ENCODE measurements around the gene KCNH1. TPM values are rescaled to one million over a fixed set of nuclear protein-coding genes. Genes with fewer than 3 reads are reported as not detected.

The KCNH1 gene
- total and polyA plus RNA-seq, 2 of the 4 experiments (the other 2 are of a cell fraction): 0.27 to 0.54 TPM

- no peak for TF ChIP-seq USF2 (IDR thresholded peaks at IDR 0.05; ENCODE audit: low read depth, low read length)
- Histone ChIP-seq H3K27ac (ENCODE audit: insufficient read depth, low read length) (no peak overlapping the region), H2AFZ (replicated peaks; ENCODE audit: low read length, poor library complexity) (no peak overlapping the region), H4K20me1 (ENCODE audit: insufficient read depth, low read length) (no peaks in the 10 kb centered on the region), H3K79me1 (ENCODE audit: low read depth in 1 of 2, low read length in 2 of 2) (no peaks in the 10 kb centered on the region), H2AK9ac (replicated peaks; ENCODE audit: low read depth, low read length, poor library complexity) (no peak overlapping the region), H2BK20ac (ENCODE audit: low read depth, low read length) (no peak overlapping the region), H3K36me3 (ENCODE audit: control insufficient read depth, insufficient read depth, low read length) (no peaks in the 10 kb centered on the region), H2AK5ac (ENCODE audit: low read depth, low read length) (no peak overlapping the region), H3K9me1 (ENCODE audit: insufficient read depth, low read length) (no peaks in the 10 kb centered on the region), H3K4me1 (ENCODE audit: control insufficient read depth, insufficient read depth, low read length) (no peaks in the 10 kb centered on the region), H3K27me3 (ENCODE audit: control insufficient read depth, insufficient read depth, low read length) (no peaks in the 10 kb centered on the region), H4K5ac (ENCODE audit: low read depth, low read length) (no peak overlapping the region), H3K23ac (ENCODE audit: low read depth, low read length) (no peak overlapping the region), H2BK120ac (ENCODE audit: low read depth, low read length) (no peak overlapping the region), H3K18ac (ENCODE audit: low read depth, low read length) (no peak overlapping the region), H3K4me3 (ENCODE audit: insufficient read depth, low read depth, low read length) (no peak overlapping the region), H4K91ac (ENCODE audit: insufficient read depth, low read depth, low read length) (no peak overlapping the region), H3K9me3 (ENCODE audit: control insufficient read depth, insufficient read depth, low read length) (no peaks in the 10 kb centered on the region; the same call in none of the 2 replicates), H2BK5ac (ENCODE audit: low read depth, low read length, poor library complexity, severe bottlenecking) (no peak overlapping the region), H2BK15ac (ENCODE audit: low read depth, low read length) (no peak overlapping the region), H3K4me2 (ENCODE audit: low read depth, low read length) (no peak overlapping the region), H4K8ac (ENCODE audit: low read depth in 2 of 2, low read length in 2 of 2) (no peak overlapping the region), H3K9ac (ENCODE audit: low read depth, low read length) (no peak overlapping the region), H3K14ac (replicated peaks; ENCODE audit: low read depth, low read length) (no peak overlapping the region), H3K56ac (ENCODE audit: extremely low read depth, insufficient read depth, low read length) (no peak overlapping the region), H3K4ac (ENCODE audit: low read depth, low read length) (no peak overlapping the region)
- POLR2A ChIA-PET (ENCODE audit: unreplicated experiment): no interaction called here
- WGBS, 2 experiments (ENCODE audit: extremely low coverage in 2 of 2, insufficient read length in 1 of 2): 71% methylated on average over 2 of the region's 6 CpGs; no CpG with 5 or more reads in 1 of the 2 experiments
- ATAC-seq (ENCODE audit: low read depth) (no peak), DNase-seq (no peak)
- CTCF ChIA-PET: interaction anchor here (1.6 kb wide), 1 partner anchor 218 kb away, joined by 3 read pairs; the partner anchor contains the start of gene KCNH1
- no TSS peak for BruUV-seq (replicated peaks)
- dilution Hi-C loops (cut with HindIII; ENCODE audit: low sequenced_read_pairs, unreplicated experiment) (no loop called here), intact Hi-C loops (cut with micrococcal nuclease) (no loop called here), in situ Hi-C loops (cut with MboI; ENCODE audit: low sequenced_read_pairs) (no loop called here)
Observed at GRCh38 chr1:210915890-210916507, 217.9 kb downstream of the KCNH1 start.
